ENCODE results near the gene PYHIN1.
A peak's percentile ranks its signal among the peaks of the same experiment; 100 is the strongest.
"Not testable (repeated sequence)": the region's sequence is repeated elsewhere in the genome, so short reads cannot be mapped to it uniquely, and the experiment has no call there.

Gene PYHIN1

GRCh38 chr1:158983235-158983634, 51.9 kb downstream of the PYHIN1 start:
- DNase-seq: no peak

- no peak for DNase-seq
Measured at GRCh38 chr1:158984386-158984785, 53.0 kb downstream of the PYHIN1 start.

- no peak for DNase-seq
Measured at GRCh38 chr1:158989424-158989823, 58.1 kb downstream of the PYHIN1 start.

- DNase-seq: no peak
Measured at GRCh38 chr1:158992787-158993312, 61.5 kb downstream of the PYHIN1 start.

GRCh38 chr1:158996998-158997397, 65.6 kb downstream of the PYHIN1 start:
- no peak for DNase-seq

GRCh38 chr1:158998037-158998780, 66.9 kb downstream of the PYHIN1 start:
- no peak for DNase-seq

- DNase-seq: peak; percentile 87
Measured at GRCh38 chr1:158998781-158999161, 67.4 kb downstream of the PYHIN1 start.

- no peak for DNase-seq
Measured at GRCh38 chr1:158999316-159000069, 68.1 kb downstream of the PYHIN1 start.

GRCh38 chr1:159000070-159000409, 68.7 kb downstream of the PYHIN1 start:
- no peak for DNase-seq

- DNase-seq: peak; percentile 22
Measured at GRCh38 chr1:159000625-159001024, 69.3 kb downstream of the PYHIN1 start.

GRCh38 chr1:159005161-159005560, 73.8 kb downstream of the PYHIN1 start:
- no peak for DNase-seq

GRCh38 chr1:159005676-159006075, 74.3 kb downstream of the PYHIN1 start:
- DNase-seq: peak; percentile 43

- DNase-seq: not testable (repeated sequence)
Measured at GRCh38 chr1:159006210-159006807, 75.0 kb downstream of the PYHIN1 start.

GRCh38 chr1:159007726-159008125, 76.4 kb downstream of the PYHIN1 start:
- peak; percentile 42 for DNase-seq

- DNase-seq: peak; percentile 85
Measured at GRCh38 chr1:159008744-159009188, 77.4 kb downstream of the PYHIN1 start.

- peak; percentile 24 for DNase-seq
Measured at GRCh38 chr1:159009287-159009686, 77.9 kb downstream of the PYHIN1 start.

GRCh38 chr1:159009704-159010361, 78.5 kb downstream of the PYHIN1 start, which contains the start of gene IFI16:
Gene IFI16 (plus strand): TSS chr1:159009907. CDS start chr1:159014681, 4,774 bp downstream.
- peak; percentile 90 for DNase-seq

- DNase-seq: no peak
Measured at GRCh38 chr1:159010391-159010790, 79.0 kb downstream of the PYHIN1 start.

- not testable (repeated sequence) for DNase-seq
Measured at GRCh38 chr1:159011001-159011400, 79.6 kb downstream of the PYHIN1 start.

- peak; percentile 57 for DNase-seq
Measured at GRCh38 chr1:159011751-159012150, 80.4 kb downstream of the PYHIN1 start.

GRCh38 chr1:159012495-159012894, 81.1 kb downstream of the PYHIN1 start:
- DNase-seq: peak; percentile 88

GRCh38 chr1:159014003-159014571, 82.7 kb downstream of the PYHIN1 start:
- no peak for DNase-seq

- DNase-seq: no peak
Measured at GRCh38 chr1:159014851-159015250, 83.5 kb downstream of the PYHIN1 start.

All from hematopoietic multipotent progenitor cell treated with erythropoietin and hydrocortisone succinate and interleukin-3 and kit ligand, for 4 days (in vitro differentiated cells).